MM.1S (cell line): Measurements from ENCODE around the gene BTBD6.

Experiments used
- CTCF ChIP-seq: fragments of 300-600 bp; sonication (generic); IDR thresholded peaks from 2 replicates; pipeline ENCODE4 v1.5.1; 2016; ENCODE audit warnings: antibody characterized with exemption, low read length, mixed read lengths
- EZH2 ChIP-seq: fragments of 300-600 bp; sonication (generic); optimal IDR thresholded peaks from 2 replicates; pipeline ENCODE3; 2017; ENCODE audit warnings: low read depth, mild to moderate bottlenecking, antibody characterized with exemption, low read length, mixed read lengths
- EZH2phosphoT487 ChIP-seq: fragments of 300-600 bp; sonication (generic); IDR thresholded peaks from 2 replicates; pipeline ENCODE4 v1.6.1; 2018; ENCODE audit warnings: antibody characterized with exemption, low read length

- TF ChIP-seq CTCF (no peak), EZH2 (no peak), EZH2phosphoT487 (no peak)
These were observed 37.1 kb upstream of the BTBD6 start for GRCh38 chr14:105211086-105211757.
